Measurements from ENCODE around the gene TTC28. TPM values are rescaled to one million over a fixed set of nuclear protein-coding genes. Genes with fewer than 3 reads are reported as not detected.

TTC28 gene
- polyA plus RNA-seq, 1 donor from 2014 or later = 14.8 TPM

GRCh38 chr22:28141614-28142013, 538.0 kb downstream of the TTC28 start:
- Histone ChIP-seq H3K27me3 (ENCODE audit: insufficient read depth, low read depth, low read length) (no peaks in the 10 kb centered on the region), H3F3A (ENCODE audit: insufficient read depth, low read length, poor library complexity, severe bottlenecking) (no peaks in the 10 kb centered on the region), H3K27ac (ENCODE audit: low read length) (no peak overlapping the region), H3K36me3 (ENCODE audit: insufficient read depth, low read length) (no peaks in the 10 kb centered on the region), H3K79me2 (replicated peaks; ENCODE audit: insufficient read depth, low read length) (no peaks in the 10 kb centered on the region), H2AFZ (ENCODE audit: low read depth, low read length) (no peak overlapping the region), H4K20me1 (ENCODE audit: insufficient read depth) (no peaks in the 10 kb centered on the region), H3K4me3 (ENCODE audit: low read length) (no peak overlapping the region), H3K9me3 (ENCODE audit: low read length) (no peaks in the 10 kb centered on the region), H3K9ac (ENCODE audit: low read length) (no peak overlapping the region), H3K9me2 (ENCODE audit: insufficient read depth, low read length) (no peaks in the 10 kb centered on the region), H3K4me2 (ENCODE audit: low read length) (no peak overlapping the region)
- TF ChIP-seq EP300 (conservative IDR thresholded peaks at IDR 0.05; ENCODE audit: poor library complexity, severe bottlenecking) = no peak
- TF ChIP-seq SMC3 (conservative IDR thresholded peaks at IDR 0.05; ENCODE audit: poor library complexity) = no peak
- TF ChIP-seq MXI1 (conservative IDR thresholded peaks at IDR 0.05; ENCODE audit: poor library complexity, severe bottlenecking) = no peak
- no peak for TF ChIP-seq REST (IDR thresholded peaks at IDR 0.05; ENCODE audit: borderline replicate concordance)

- Histone ChIP-seq H3K27ac (ENCODE audit: low read length) (no peak overlapping the region), H3K79me2 (replicated peaks; ENCODE audit: insufficient read depth, low read length) (no peaks in the 10 kb centered on the region), H3F3A (ENCODE audit: insufficient read depth, low read length, poor library complexity, severe bottlenecking) (no peaks in the 10 kb centered on the region), H3K9ac (ENCODE audit: low read length) (no peak overlapping the region), H3K9me3 (ENCODE audit: low read length) (no peaks in the 10 kb centered on the region), H3K36me3 (ENCODE audit: insufficient read depth, low read length) (no peaks in the 10 kb centered on the region), H2AFZ (ENCODE audit: low read depth, low read length) (no peak overlapping the region), H4K20me1 (ENCODE audit: insufficient read depth) (no peaks in the 10 kb centered on the region), H3K27me3 (ENCODE audit: insufficient read depth, low read depth, low read length) (no peaks in the 10 kb centered on the region), H3K4me2 (ENCODE audit: low read length) (no peak overlapping the region), H3K4me3 (ENCODE audit: low read length) (no peak overlapping the region), H3K9me2 (ENCODE audit: insufficient read depth, low read length) (no peaks in the 10 kb centered on the region)
- TF ChIP-seq RAD21 (conservative IDR thresholded peaks at IDR 0.05) (no peak), MXI1 (conservative IDR thresholded peaks at IDR 0.05; ENCODE audit: poor library complexity, severe bottlenecking) (no peak), SMC3 (conservative IDR thresholded peaks at IDR 0.05; ENCODE audit: poor library complexity) (no peak), TAF1 (IDR thresholded peaks at IDR 0.05; ENCODE audit: low read depth) (no peak), EZH2 (IDR thresholded peaks at IDR 0.05; ENCODE audit: borderline replicate concordance, insufficient read depth, low read length, poor library complexity, severe bottlenecking) (no peak), REST (IDR thresholded peaks at IDR 0.05; ENCODE audit: borderline replicate concordance) (no peak), POLR2AphosphoS5 (IDR thresholded peaks at IDR 0.05) (no peak), CTCF (IDR thresholded peaks at IDR 0.05; ENCODE audit: poor library complexity, severe bottlenecking) (no peak), EP300 (conservative IDR thresholded peaks at IDR 0.05; ENCODE audit: poor library complexity, severe bottlenecking) (no peak)
Measured at GRCh38 chr22:28139961-28140360, 539.7 kb downstream of the TTC28 start.

Data from neural cell (in vitro differentiated cells).